ENCODE results near the gene PLSCR4.
A peak's percentile ranks its signal among the peaks of the same experiment; 100 is the strongest.
"Not testable (repeated sequence)": the region's sequence is repeated elsewhere in the genome, so short reads cannot be mapped to it uniquely, and the experiment has no call there.

PLSCR4 gene

GRCh38 chr3:146250449-146251382 lies at the start of gene PLSCR4:
PLSCR4 (minus strand) TSS chr3:146251105; CDS start chr3:146222071, 29,034 bp downstream.
- DNase-seq: peak; percentile 74

- not testable (repeated sequence) for DNase-seq
These were observed 42.5 kb upstream of the PLSCR4 start for GRCh38 chr3:146293401-146293800.

- no peak for DNase-seq
These were observed 33.0 kb upstream of the PLSCR4 start for GRCh38 chr3:146283781-146284445.

DNA sequence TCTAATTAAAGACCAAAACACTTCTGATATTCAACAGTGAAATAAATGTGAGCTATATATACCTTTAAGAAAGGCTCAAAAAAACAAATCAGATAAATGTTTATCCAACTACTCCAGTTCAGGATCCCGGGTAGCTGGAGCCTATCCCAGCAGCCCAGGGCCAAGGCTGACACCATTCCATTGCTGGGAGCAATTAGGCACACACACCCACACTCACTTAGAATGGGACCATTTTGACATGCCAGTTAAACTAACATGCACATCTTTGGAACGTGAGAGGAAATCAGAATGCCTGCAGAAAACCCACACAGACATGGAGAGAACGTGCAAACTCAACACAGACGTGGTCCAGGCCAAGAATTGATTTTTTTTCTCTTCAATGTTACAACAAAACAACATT lies 30.0 kb upstream of the PLSCR4 start:
- no peak for DNase-seq

GRCh38 chr3:146279951-146280350 lies 29.0 kb upstream of the PLSCR4 start:
- no peak for DNase-seq

DNA sequence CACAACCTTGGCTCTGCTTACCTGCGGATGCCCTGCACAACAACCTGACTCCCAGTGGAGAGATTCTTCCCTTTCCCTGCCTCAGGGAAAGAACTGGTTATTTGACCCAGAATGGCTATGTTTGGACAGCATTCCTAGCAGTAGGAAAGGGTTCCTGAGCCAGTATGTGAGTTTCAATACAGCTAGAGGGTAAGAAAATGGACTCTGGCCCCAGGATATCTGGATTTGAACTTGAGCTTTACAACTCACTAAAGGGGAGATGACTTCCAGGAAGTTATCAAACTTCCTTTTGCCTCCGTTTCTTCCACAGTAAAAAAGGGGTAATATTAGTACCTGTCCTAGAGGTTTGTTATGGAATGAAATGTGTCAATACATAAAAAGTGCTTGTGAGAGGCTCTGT lies 28.1 kb upstream of the PLSCR4 start:
- no peak for DNase-seq

- DNase-seq: peak; percentile 60
These were observed 27.2 kb upstream of the PLSCR4 start for GRCh38 chr3:146277953-146278631.

GRCh38 chr3:146275476-146275875 lies 24.6 kb upstream of the PLSCR4 start:
- no peak for DNase-seq

- no peak for DNase-seq
These were observed 23.9 kb upstream of the PLSCR4 start for GRCh38 chr3:146274833-146275232.

DNA sequence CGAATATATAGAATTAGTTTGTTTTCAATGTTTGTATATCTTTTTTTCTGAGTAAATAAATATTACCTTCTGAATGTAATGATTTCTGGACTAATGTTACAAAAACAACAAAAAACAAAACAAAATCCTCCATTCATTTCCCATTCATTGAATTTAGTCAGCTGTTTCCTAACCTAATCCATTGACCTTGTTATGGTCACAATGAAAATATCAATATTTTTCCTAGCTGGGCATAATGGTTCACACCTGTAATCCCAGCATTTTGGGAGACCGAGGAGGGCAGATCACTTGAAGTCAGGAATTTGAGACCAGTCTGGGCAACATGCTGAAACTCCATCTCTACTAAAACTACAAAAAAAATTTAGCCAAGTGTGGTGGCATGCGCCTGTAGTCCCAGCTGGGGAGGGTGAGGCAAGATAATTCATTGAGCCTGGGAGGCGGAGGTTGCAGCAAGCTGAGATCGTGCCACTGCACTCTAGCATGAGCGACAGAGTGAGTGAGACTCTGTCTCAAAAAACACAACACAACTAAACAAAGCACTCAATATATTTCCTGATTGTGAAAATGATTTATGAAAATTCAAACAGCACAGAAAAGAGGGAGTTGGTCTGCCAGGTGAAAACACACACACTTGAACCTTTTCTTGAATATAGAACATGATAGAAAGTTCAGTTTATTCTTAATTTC lies 23.0 kb upstream of the PLSCR4 start:
- no peak for DNase-seq

GRCh38 chr3:146271180-146271579 lies 20.3 kb upstream of the PLSCR4 start:
- DNase-seq: no peak

DNA sequence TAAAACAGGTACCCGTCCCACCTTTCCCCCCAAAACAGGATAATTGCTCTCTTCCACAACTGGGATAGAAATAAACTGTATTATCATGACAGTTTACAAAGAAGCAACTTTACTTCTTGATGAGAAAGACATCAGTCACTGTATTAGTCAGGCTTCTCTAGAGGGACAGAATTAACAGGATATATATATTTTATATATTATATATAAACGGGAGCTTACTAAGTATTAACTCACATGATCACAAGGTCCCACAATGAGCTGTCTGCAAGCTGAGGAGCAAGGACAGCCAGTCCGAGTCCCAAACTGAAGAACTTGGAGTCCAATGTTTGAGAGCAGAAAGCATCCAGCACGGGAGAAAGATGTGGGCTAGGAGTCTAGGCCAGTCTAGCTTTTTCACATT lies 18.4 kb upstream of the PLSCR4 start:
- no peak for DNase-seq

- no peak for DNase-seq
These were observed 17.8 kb upstream of the PLSCR4 start for GRCh38 chr3:146268535-146269219.

DNA sequence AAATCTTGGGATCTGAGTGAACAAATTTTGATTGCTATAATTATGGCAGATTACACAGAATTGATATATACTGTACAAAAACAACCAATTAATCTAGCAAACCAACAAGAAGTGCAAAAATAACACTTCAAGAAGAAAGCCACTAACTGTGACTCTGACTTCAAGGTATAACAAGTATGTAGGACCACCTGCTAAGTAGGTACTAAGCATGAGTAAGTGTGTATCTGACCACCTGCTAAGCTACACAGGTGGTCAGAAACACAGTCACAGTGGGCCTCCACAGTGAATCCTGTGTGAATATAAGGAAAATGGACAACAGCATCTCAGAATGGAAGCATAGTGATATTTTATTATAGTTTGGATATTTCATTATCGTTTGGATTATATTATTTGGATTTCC lies 14.8 kb upstream of the PLSCR4 start:
- DNase-seq: no peak

- DNase-seq: no peak
These were observed 11.6 kb upstream of the PLSCR4 start for GRCh38 chr3:146262371-146263110.

- DNase-seq: no peak
These were observed 9.1 kb upstream of the PLSCR4 start for GRCh38 chr3:146259880-146260589.

DNA sequence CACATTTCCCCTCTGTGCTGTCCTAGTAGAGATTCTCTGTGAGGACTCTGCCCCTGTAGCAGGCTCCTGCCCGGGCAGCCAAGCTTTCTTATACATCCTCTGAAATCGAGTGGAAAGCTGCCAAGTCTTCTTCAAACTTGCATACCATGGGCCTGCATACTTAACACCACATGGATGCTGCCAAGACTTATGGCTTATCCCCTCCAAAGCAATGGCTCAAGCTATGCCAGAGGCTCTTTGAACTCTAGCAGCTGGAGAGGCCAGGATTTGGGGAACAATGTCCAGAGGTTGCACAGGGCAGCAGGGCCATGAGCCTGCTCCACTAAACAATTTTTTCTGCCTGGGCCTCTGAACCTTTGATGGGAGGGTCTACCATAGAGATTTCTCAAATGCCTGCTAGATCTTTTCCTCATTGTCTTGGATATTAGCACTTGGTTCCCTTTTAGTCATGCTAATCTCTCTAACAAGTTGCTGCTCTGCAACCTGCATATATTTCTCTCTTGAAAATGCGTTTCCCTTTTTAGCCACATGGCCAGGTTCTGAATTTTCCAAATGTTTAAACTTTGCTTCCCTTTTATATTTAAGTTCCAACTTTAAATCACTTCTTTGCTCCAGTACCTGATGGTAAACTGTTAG lies 6.1 kb upstream of the PLSCR4 start:
- peak; percentile 33 for DNase-seq

DNA sequence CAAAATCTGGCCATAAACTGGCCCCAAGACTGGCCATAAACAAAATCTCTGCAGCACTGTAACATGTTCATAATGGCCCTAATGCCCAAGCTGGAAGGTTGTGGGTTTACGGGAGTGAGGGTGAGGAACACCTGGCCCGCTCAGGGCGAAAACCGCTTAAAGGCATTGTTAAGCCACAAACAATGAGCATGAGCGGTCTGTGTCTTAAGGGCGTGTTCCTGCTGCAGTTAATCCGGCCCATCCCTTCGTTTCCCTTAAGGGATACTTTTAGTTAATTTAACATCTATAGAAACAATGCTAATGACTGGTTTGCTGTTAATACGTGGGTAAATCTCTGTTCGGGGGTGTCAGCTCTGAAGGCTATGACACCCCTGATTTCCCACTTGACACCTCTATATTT lies 1.5 kb upstream of the PLSCR4 start:
- not testable (repeated sequence) for DNase-seq

DNA sequence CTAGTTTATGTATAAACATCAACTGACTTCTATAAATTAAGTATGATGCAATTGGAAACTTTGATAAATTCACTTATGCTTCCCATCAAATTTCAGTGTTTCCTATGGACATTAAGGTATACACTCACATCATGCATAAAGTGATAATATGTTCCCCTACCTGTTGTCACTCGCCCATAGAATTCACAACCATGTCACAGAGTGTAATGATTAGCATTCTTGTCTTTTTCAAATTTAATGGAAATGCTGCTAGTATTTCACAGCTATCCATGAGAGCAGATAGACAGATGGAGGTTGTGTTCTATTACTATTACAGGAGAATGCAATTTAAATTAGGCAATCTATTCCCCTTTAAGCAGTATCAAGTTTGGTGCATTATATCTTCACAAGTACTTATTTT lies 984 bp downstream of the PLSCR4 start:
- no peak for DNase-seq

- no peak for DNase-seq
These were observed 3.0 kb downstream of the PLSCR4 start for GRCh38 chr3:146247911-146248310.

All from NCI-H226 (cell line).